Uterus (tissue), 4 donors: ENCODE data around the gene NR1D2. TPM values are rescaled to one million over a fixed set of nuclear protein-coding genes. Genes with fewer than 3 reads are reported as not detected.

Experiments used
- DNase-seq, 2 donors: peaks; one replicate each; pipeline ENCODE4 v3.0.0-alpha.2; 2019 to 2020
- H3K27ac ChIP-seq, 2 donors: fragments of 200-600 bp; sonication (generic); 1 replicate in 1 of 2; 2 replicates in 1 of 2; pipeline ENCODE4 v1.5.1; 2016 to 2018
- H3K27me3 ChIP-seq, 2 donors: fragments of 200-600 bp; sonication (generic); one replicate each; pipeline ENCODE4 v1.5.1; 2018 to 2019; ENCODE audit warnings: control low read depth in 1 of 2
- H3K36me3 ChIP-seq, 2 donors: fragments of 200-600 bp; sonication (generic); one replicate each; pipeline ENCODE4 v1.5.1; 2019; ENCODE audit warnings: control low read depth in 1 of 2
- H3K4me1 ChIP-seq, 2 donors: fragments of 200-600 bp; sonication (generic); one replicate each; pipeline ENCODE4 v1.5.1; 2018 to 2019; ENCODE audit warnings: control low read depth in 1 of 2
- H3K4me3 ChIP-seq, 2 donors: fragments of 200-600 bp; sonication (generic); 1 replicate in 1 of 2; 2 replicates in 1 of 2; pipeline ENCODE4 v1.5.1; 2018 to 2019; ENCODE audit warnings: mild to moderate bottlenecking in 1 of 2
- H3K9me3 ChIP-seq, 2 donors: fragments of 200-600 bp; sonication (generic); one replicate each; pipeline ENCODE4 v1.5.1; 2019; ENCODE audit warnings: control low read depth in 1 of 2
- POLR2A ChIP-seq, 2 donors: fragments of 450-650 bp; IDR thresholded peaks; one replicate each; pipeline ENCODE4 v1.6.1; 2016; ENCODE audit warnings: antibody characterized with exemption in 2 of 2, mild to moderate bottlenecking in 1 of 2, moderate library complexity in 1 of 2
- intact Hi-C: fragments of 100-400 bp; cut with DNase I; formaldehyde crosslinking; loops from one replicate; pipeline ENCODE4 v1.15.1; 2023; ENCODE audit warnings: low total_unique reads
- total RNA-seq, 4 donors: library from RNA; depleted of rRNA in 3 of 4; stranded (reverse); fragments of >200 nt in 3 of 4; gene quantifications; one replicate each; pipeline versions ENCODE4 v1.1.0 to v1.2.4, GENCODE V29; 2014 to 2023
- TF ChIP-seq, protein P1 (sequence below), 4 experiments: fragments of 200-600 bp in 2 of 4; fragments of 450-650 bp in 2 of 4; sonication (generic) in 2 of 4; IDR thresholded peaks; one replicate each; pipeline ENCODE4 v1.5.1; 2016 to 2019; ENCODE audit warnings: antibody characterized with exemption in 4 of 4, mild to moderate bottlenecking in 2 of 4, moderate library complexity in 1 of 4
- donor health status: DM: yes; HTN: yes; CAD: no.

The NR1D2 gene
- total RNA-seq, 4 donors from 2014 or later: 36.8 to 95.7 (median 60.2) TPM

DNA sequence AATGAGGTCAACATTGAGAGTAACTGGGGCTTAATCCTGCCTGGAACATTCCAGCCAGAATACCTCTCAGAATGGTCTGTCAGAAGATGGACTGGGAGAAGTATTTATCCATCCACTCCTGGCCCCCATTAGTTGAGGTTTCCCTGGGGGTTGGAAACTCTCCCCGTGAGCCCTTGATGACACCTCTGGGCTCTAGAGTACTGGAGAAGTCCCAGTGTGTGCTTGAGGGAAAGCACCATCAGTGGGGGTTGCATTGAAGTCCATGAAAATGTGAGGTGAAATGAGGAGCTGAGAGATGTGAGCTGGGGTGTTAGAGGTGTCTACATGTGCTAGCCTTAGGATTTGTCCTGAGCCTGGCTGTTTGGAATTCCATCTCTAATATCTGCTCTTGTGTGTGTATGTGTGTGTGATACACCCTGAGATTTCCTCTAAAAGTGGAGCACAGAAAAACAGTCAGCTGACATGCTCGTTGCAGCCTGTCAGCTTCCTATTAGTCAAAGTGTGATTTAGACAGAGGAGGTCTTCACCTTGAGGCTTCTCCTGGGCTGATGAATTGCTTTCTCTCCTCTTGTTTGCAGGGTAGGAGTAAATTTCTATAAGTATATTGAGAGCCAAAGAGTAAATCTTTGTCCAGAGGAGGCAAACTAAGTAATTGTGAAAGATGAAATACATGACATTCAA lies 67.6 kb downstream of the NR1D2 start:
- TF ChIP-seq POLR2A (IDR thresholded peaks at IDR 0.05): no peak
- no peak for DNase-seq
- intact Hi-C loops: no loop called here
- Histone ChIP-seq H3K4me3 (no peak overlapping the region), H3K36me3 (no peaks in the 10 kb centered on the region), H3K9me3 (no peaks in the 10 kb centered on the region), H3K27ac (peak overlapping the region; percentile 1 to 10), H3K27me3 (no peaks in the 10 kb centered on the region), H3K4me1 (no peaks in the 10 kb centered on the region)

DNA sequence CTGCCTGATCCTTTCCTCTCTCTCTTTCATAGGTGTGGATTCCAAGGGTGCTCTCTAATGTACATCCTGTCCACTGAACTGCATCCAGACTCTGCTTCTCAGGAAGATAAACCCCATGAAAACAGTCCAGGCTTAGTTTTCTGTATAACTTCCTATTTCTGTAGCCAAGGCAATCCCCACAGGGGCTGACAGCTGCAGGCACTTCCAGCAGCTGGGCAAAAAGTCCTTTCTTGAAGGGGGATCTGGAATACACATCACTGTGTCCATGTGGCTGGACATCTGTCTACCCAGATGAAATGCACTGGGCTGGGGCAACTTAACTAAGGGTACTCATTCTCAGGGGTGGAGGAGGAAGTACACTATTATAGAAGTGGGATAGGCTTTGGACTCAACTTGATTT lies 72.2 kb downstream of the NR1D2 start:
- Histone ChIP-seq H3K27me3 (no peaks in the 10 kb centered on the region), H3K9me3 (no peaks in the 10 kb centered on the region), H3K4me3 (no peak overlapping the region), H3K36me3 (no peaks in the 10 kb centered on the region), H3K27ac (peak overlapping the region; percentile 27 to 47), H3K4me1 (no peaks in the 10 kb centered on the region)
- TF ChIP-seq, protein P1, sequence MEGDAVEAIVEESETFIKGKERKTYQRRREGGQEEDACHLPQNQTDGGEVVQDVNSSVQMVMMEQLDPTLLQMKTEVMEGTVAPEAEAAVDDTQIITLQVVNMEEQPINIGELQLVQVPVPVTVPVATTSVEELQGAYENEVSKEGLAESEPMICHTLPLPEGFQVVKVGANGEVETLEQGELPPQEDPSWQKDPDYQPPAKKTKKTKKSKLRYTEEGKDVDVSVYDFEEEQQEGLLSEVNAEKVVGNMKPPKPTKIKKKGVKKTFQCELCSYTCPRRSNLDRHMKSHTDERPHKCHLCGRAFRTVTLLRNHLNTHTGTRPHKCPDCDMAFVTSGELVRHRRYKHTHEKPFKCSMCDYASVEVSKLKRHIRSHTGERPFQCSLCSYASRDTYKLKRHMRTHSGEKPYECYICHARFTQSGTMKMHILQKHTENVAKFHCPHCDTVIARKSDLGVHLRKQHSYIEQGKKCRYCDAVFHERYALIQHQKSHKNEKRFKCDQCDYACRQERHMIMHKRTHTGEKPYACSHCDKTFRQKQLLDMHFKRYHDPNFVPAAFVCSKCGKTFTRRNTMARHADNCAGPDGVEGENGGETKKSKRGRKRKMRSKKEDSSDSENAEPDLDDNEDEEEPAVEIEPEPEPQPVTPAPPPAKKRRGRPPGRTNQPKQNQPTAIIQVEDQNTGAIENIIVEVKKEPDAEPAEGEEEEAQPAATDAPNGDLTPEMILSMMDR (IDR thresholded peaks at IDR 0.05): no peak
- no peak for TF ChIP-seq POLR2A (IDR thresholded peaks at IDR 0.05)
- intact Hi-C loops: no loop called here
- no peak for DNase-seq

DNA sequence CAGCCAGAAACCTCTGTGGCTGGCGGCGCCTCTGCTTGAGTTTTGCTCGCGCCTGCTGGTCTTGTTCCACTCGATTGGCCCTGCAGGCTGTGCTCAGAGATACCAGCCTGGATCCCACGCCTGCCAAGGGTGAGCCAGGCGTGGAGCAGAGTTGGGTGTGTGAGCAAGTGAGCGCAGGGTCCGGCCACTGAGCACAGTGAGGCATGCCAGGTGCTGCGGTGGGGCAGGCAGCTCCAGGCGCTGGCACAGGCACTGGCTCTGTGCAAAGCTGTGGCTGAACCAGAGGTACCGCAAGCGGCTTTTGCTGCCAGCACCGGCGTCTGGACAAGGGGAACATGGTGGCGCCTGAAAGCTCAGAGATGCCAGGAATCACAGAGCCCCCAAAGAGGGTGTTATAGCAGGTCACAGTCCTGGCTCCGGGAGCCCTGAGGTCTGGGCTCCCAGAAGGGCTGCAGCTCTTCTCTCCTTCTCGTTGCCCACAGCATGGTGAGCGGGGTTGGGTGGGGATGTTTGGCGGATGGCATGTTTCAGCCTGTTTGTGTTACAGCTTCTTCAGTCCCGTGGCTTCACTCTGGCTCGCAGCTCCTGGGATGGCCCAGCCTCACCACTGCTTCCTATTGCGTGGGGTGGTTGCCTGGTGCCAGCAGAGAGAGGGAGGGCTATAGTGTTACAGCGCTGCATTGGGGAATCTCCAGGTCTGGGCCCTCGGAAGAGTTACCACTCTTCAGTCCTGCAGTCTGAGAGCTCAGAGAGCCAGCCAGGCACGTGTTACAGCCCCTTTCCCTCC lies 73.9 kb downstream of the NR1D2 start:
- H3K36me3 ChIP-seq: no peaks in the 10 kb centered on the region
- TF ChIP-seq, protein P1 (IDR thresholded peaks at IDR 0.05): no peak
- TF ChIP-seq POLR2A (IDR thresholded peaks at IDR 0.05): no peak
- no peak for DNase-seq
- no peaks in the 10 kb centered on the region for H3K9me3 ChIP-seq
- H3K27ac ChIP-seq: no peak overlapping the region
- no peaks in the 10 kb centered on the region for H3K27me3 ChIP-seq
- no peak overlapping the region for H3K4me3 ChIP-seq
- intact Hi-C loops: no loop called here
- no peaks in the 10 kb centered on the region for H3K4me1 ChIP-seq

DNA sequence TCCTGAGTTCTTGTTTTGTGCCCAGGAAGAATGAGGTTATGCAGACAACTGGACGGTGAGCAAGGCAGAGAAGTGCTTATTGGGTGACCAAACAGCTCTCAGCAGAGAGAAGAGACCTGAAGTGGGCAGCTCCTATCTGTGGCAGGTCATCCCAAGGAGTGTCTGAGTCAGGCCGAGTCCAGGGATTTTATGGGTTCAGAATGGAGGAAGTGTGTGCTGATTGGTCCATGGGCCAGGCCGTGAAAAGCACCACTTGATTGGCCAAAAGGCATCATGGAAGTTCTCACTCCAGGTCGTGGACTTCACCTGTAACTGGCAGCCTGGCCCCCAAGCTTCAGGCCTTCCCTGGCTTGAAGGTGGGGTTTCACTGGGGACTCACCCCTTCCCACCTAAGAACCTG lies 74.5 kb downstream of the NR1D2 start:
- no peak overlapping the region for H3K27ac ChIP-seq
- no peak overlapping the region for H3K4me3 ChIP-seq

DNA sequence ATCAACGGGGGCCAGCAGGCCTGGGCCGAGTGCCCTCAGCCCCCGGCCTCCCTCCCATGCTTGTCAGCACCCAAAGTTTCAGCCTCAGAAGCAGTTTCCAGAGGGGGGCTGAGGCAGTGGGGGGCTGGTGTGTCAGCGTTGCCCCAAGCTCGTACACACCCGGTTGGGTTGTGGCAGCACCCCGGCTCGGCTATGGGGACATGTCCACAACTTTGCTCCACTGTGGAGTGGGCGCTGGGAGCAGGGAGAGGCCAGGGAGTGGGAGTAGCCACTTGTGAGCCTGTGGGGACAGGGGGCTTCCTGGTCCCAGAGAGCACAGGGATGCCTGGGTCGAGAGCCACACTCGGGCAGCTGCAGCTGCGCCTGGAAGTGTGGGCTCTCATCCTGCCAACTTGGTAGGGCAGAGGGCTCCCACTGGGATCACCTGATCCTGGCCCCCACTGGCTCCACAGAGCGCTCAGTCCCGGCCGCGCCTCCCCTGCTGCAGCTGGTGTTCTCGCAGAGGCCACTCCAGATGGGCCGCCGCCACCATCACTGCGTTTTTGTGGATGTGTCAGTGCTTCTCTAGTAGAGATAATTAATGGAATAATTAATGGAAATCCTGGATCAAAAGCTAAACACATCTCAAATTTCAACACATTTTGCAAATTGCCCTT lies 75.1 kb downstream of the NR1D2 start:
- Histone ChIP-seq H3K9me3 (no peaks in the 10 kb centered on the region), H3K27ac (no peak overlapping the region), H3K27me3 (no peaks in the 10 kb centered on the region), H3K4me3 (no peak overlapping the region), H3K4me1 (no peaks in the 10 kb centered on the region), H3K36me3 (no peaks in the 10 kb centered on the region)
- TF ChIP-seq, protein P1 (IDR thresholded peaks at IDR 0.05): no peak
- TF ChIP-seq POLR2A (IDR thresholded peaks at IDR 0.05): no peak
- intact Hi-C loops: no loop called here
- no peak for DNase-seq

More for the DNA sequence above, 74.5 kb downstream of the NR1D2 start:
- Histone ChIP-seq H3K36me3 (no peaks in the 10 kb centered on the region), H3K27me3 (no peaks in the 10 kb centered on the region), H3K4me1 (no peaks in the 10 kb centered on the region), H3K9me3 (no peaks in the 10 kb centered on the region)
- no peak for DNase-seq
- TF ChIP-seq POLR2A (IDR thresholded peaks at IDR 0.05): no peak
- TF ChIP-seq, protein P1 (IDR thresholded peaks at IDR 0.05): no peak
- intact Hi-C loops: no loop called here
